Hematopoietic multipotent progenitor cell treated with erythropoietin and hydrocortisone succinate and interleukin-3 and kit ligand, for 4 days (in vitro differentiated cells): ENCODE measurements around the gene C19orf12.

ENCODE experiments used
- DNase-seq: peaks from one replicate; pipeline ENCODE4 v3.0.0-alpha.2; 2015

The C19orf12 gene

DNA sequence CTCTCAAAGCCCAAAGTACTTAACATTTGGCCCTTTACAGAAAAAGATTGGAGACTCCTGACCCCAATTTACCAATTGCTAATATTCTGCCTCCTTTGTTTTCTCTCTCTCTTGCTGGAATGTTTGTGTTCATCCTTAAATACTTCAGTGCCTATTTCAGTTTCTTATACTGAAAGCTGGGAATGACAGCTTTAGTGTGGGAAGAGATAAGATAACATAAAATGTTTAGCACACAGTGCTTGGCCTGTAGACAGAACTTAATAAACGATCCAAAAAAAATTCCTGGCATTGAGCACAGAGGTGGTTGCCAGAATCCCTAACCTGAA is 52.8 kb downstream of the C19orf12 start:
- DNase-seq, result no peak

- no peak for DNase-seq
Observed at GRCh38 chr19:29660835-29661234, 54.2 kb downstream of the C19orf12 start.

DNA sequence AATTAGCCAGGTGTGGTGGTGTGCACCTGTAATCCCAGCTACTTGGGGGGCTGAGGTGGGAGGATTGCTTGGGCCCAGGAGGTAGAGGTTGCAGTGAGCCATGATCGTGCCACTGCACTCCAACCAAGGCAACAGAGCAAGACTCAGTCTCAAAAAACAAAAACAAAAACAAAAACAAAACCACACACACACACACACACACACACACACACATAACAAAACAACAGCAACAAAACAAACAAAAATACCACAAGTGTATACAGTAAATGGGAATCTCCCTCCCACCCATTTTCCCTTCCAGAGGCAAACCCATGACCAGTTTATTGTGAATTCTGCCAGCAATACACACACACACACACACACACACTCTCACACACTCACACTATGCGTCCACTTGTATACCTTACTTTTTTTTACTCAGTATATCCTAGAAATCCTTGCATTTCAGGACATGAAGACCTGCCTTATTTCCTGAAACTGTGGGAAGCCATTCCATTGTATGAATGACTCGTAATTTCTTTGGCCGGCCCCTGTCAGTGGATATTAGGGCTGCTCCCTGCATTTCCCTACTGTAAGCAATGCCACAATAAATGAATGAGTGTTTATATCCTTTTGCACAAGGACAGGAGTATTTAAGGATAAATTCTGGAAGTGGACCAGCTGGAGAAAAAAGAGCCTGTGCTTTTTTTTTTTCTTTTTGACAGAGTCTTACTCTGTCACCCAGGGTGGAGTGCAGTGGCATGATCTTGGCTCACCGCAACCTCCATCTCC is 56.7 kb downstream of the C19orf12 start:
- DNase-seq, result no peak

GRCh38 chr19:29655648-29656335 is 59.3 kb downstream of the C19orf12 start:
- DNase-seq, result no peak

- DNase-seq, result no peak
Observed at GRCh38 chr19:29653398-29653797, 61.7 kb downstream of the C19orf12 start.

GRCh38 chr19:29651622-29652394 is 63.3 kb downstream of the C19orf12 start:
- no peak for DNase-seq

DNA sequence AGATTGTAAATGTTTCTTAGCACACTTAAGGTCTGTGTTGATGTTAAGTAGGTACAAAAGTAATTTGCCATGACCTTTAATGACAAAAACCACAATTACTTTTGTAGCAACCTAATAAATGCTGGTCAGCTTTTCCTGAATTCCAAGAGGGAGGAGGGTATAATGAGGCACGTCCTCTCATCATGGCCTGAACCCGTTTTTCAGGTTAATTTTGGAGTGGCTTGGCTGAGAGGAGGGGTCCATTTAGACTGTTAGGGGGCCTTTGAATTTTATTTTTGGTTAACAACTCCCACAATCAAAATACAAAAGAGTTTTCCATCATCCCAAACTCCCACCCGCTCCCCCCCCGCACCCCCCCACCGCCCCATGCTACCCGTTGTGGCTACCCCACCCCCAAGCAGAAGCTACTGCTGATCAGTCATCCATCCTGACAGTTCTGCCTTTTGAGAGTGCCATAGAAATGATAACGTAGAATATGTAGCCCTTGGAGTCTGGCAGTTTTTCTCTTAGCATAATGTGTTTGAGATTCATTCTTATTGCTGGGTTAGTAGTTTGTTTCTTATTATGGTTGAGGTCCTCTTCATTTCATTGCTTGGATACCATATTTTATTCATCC is 64.2 kb downstream of the C19orf12 start:
- DNase-seq, result peak; percentile 27
